Sigmoid colon (tissue), 7 donors: ENCODE data around the gene XAGE3. TPM values are rescaled to one million over a fixed set of nuclear protein-coding genes. Genes with fewer than 3 reads are reported as not detected.
"Not testable (repeated sequence)": the region's sequence is repeated elsewhere in the genome, so short reads cannot be mapped to it uniquely, and the experiment has no call there.

Source experiments
- DNase-seq: peaks from one replicate; pipeline ENCODE4 v3.0.0-alpha.2; 2019
- H3K27ac ChIP-seq, 4 donors: fragments of 200-600 bp; sonication (generic); one replicate each; pipeline ENCODE4 v1.5.1; 2016 to 2019; ENCODE audit warnings: mild to moderate bottlenecking in 1 of 4
- H3K27me3 ChIP-seq, 3 donors: fragments of 200-600 bp; sonication (generic); one replicate each; pipeline ENCODE4 v1.5.1; 2019; ENCODE audit warnings: mild to moderate bottlenecking in 1 of 3
- H3K36me3 ChIP-seq, 4 donors: fragments of 200-600 bp; sonication (generic); one replicate each; pipeline ENCODE4 v1.5.1; 2016 to 2019
- H3K4me1 ChIP-seq, 4 donors: fragments of 200-600 bp; sonication (generic); one replicate each; pipeline ENCODE4 v1.5.1; 2017 to 2019
- H3K4me3 ChIP-seq, 4 donors: fragments of 200-600 bp; sonication (generic); one replicate each; pipeline ENCODE4 v1.5.1; 2017 to 2019; ENCODE audit warnings: mild to moderate bottlenecking in 2 of 4, moderate library complexity in 1 of 4
- H3K9me3 ChIP-seq, 4 donors: fragments of 200-600 bp in 3 of 4; sonication (generic) in 3 of 4; one replicate each; pipeline versions ENCODE4 v1.5.1 to v1.6.1; 2013 to 2019
- EP300 ChIP-seq, 4 donors: sonication (generic); formaldehyde crosslinking; IDR thresholded peaks; one replicate each; pipeline ENCODE4 v1.6.1; 2017; ENCODE audit warnings: antibody characterized with exemption in 4 of 4
- POLR2A ChIP-seq, 2 donors: fragments of 450-650 bp; IDR thresholded peaks; one replicate each; pipeline ENCODE4 v1.6.1; 2016; ENCODE audit warnings: antibody characterized with exemption in 2 of 2, mild to moderate bottlenecking in 2 of 2, moderate library complexity in 2 of 2
- POLR2AphosphoS5 ChIP-seq, 4 donors: sonication (generic); formaldehyde crosslinking; IDR thresholded peaks; one replicate each; pipeline ENCODE4 v1.6.1; 2017; ENCODE audit warnings: antibody characterized with exemption in 4 of 4
- WGBS, 2 donors: extraction: QIAGEN DNeasy Blood & Tissue Kit; methylation state at CpG; one replicate each; pipeline ENCODE4 v1.1.7; 2013; 5-methylcytosine and 5-hydroxymethylcytosine counted together
- intact Hi-C: fragments of 100-400 bp; cut with DNase I; formaldehyde crosslinking; loops from one replicate; pipeline ENCODE4 v1.15.1; 2023
- polyA plus RNA-seq, 3 donors: library from polyadenylated mRNA; stranded (reverse); fragments of 200-250 nt; gene quantifications; one replicate each; pipeline ENCODE4 v1.2.3, GENCODE V29; 2013
- total RNA-seq, 4 donors: library from RNA; depleted of rRNA; stranded (reverse); fragments of >200 nt; gene quantifications; one replicate each; pipeline ENCODE4 v1.1.0, GENCODE V29; 2016
- TF ChIP-seq, protein P1 (sequence below), 4 experiments: fragments of 450-650 bp in 3 of 4; fragments of 200-600 bp in 1 of 4; IDR thresholded peaks; one replicate each; pipeline ENCODE4 v1.5.1; 2016 to 2019; ENCODE audit warnings: antibody characterized with exemption in 4 of 4, mild to moderate bottlenecking in 3 of 4, moderate library complexity in 2 of 4
- donor health status: healthy with polysubstance abuse.
- donor health status: Bipolar disorder and iron deficiency.
- donor health status: healthy.

XAGE3 gene
- total RNA-seq (not detected), polyA plus RNA-seq (not detected)

- WGBS, 2 donors: 94 to 96% methylated on average over 35 of the region's 35 CpGs
- Histone ChIP-seq H3K27me3 (no peaks in the 10 kb centered on the region), H3K4me3 (no peak within 1 kb of the TSS), H3K27ac (no peak within 1 kb of the TSS), H3K36me3 (no peaks in the 10 kb centered on the region), H3K4me1 (no peaks in the 10 kb centered on the region), H3K9me3 (no peaks in the 10 kb centered on the region)
- intact Hi-C loops: no loop called here
- TF ChIP-seq, protein P1, sequence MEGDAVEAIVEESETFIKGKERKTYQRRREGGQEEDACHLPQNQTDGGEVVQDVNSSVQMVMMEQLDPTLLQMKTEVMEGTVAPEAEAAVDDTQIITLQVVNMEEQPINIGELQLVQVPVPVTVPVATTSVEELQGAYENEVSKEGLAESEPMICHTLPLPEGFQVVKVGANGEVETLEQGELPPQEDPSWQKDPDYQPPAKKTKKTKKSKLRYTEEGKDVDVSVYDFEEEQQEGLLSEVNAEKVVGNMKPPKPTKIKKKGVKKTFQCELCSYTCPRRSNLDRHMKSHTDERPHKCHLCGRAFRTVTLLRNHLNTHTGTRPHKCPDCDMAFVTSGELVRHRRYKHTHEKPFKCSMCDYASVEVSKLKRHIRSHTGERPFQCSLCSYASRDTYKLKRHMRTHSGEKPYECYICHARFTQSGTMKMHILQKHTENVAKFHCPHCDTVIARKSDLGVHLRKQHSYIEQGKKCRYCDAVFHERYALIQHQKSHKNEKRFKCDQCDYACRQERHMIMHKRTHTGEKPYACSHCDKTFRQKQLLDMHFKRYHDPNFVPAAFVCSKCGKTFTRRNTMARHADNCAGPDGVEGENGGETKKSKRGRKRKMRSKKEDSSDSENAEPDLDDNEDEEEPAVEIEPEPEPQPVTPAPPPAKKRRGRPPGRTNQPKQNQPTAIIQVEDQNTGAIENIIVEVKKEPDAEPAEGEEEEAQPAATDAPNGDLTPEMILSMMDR (IDR thresholded peaks at IDR 0.05): no peak
- TF ChIP-seq POLR2AphosphoS5 (IDR thresholded peaks at IDR 0.05) (no peak), POLR2A (IDR thresholded peaks at IDR 0.05) (no peak), EP300 (IDR thresholded peaks at IDR 0.05) (no peak)
- DNase-seq: no peak
Observed at GRCh38 chrX:52867610-52868348, at the start of gene XAGE3. Gene XAGE3 (minus strand): TSS chrX:52868083. CDS start chrX:52867133, 950 bp downstream.

DNA sequence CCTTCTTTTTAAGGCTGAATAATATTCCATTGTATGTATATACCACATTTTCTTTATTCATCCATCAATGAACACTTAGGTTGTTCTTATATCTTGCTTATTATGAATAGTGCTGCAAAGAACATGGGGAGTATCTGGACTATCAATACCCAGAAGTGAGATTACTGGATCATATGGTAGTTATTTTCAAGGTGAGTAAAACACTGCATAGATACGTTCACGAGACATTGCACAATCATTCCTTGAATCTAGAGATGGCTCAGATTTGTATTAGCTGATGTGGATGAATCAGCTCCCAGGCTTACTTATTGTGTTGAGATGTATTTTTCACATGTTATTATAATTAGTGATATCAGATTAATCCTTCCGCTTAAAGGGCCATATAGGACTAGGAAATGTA, 46.8 kb upstream of the XAGE3 start:
- H3K4me1 ChIP-seq, intact Hi-C loops, DNase-seq, H3K36me3 ChIP-seq, H3K4me3 ChIP-seq, H3K27ac ChIP-seq, H3K9me3 ChIP-seq, H3K27me3 ChIP-seq: not testable (repeated sequence)
- no CpG with 5 or more reads among the region's 3 CpGs for WGBS, 2 donors

GRCh38 chrX:52913681-52914080, 45.8 kb upstream of the XAGE3 start:
- intact Hi-C loops, H3K9me3 ChIP-seq, H3K36me3 ChIP-seq, H3K4me1 ChIP-seq, H3K27ac ChIP-seq, H3K27me3 ChIP-seq, H3K4me3 ChIP-seq, DNase-seq: not testable (repeated sequence)
- WGBS, 2 donors: no CpG with 5 or more reads among the region's 9 CpGs

GRCh38 chrX:52909313-52909969, 41.6 kb upstream of the XAGE3 start:
- H3K27ac ChIP-seq, H3K4me3 ChIP-seq, intact Hi-C loops, H3K9me3 ChIP-seq, H3K36me3 ChIP-seq, H3K4me1 ChIP-seq, DNase-seq, H3K27me3 ChIP-seq: not testable (repeated sequence)
- no CpG with 5 or more reads among the region's 12 CpGs for WGBS, 2 donors

GRCh38 chrX:52907900-52908299, 40.0 kb upstream of the XAGE3 start:
- WGBS, 2 donors: no CpG with 5 or more reads among the region's 17 CpGs
- H3K36me3 ChIP-seq, H3K4me1 ChIP-seq, intact Hi-C loops, H3K27me3 ChIP-seq, H3K4me3 ChIP-seq, H3K9me3 ChIP-seq, H3K27ac ChIP-seq, DNase-seq: not testable (repeated sequence)

DNA sequence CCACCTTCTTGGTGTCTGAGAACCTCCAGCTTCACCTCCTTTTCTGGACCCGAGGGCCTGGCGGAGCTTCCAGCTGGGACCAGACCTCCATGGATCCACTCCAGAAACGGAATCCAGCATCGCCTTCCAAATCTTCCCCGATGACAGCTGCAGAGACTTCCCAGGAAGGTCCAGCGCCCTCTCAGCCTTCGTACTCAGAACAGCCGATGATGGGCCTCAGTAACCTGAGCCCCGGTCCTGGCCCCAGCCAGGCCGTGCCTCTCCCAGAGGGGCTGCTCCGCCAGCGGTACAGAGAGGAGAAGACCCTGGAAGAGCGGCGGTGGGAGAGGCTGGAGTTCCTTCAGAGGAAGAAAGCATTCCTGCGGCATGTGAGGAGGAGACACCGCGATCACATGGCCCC, 39.3 kb upstream of the XAGE3 start:
- H3K9me3 ChIP-seq, H3K4me1 ChIP-seq, H3K4me3 ChIP-seq, DNase-seq, H3K27me3 ChIP-seq, H3K27ac ChIP-seq, intact Hi-C loops, H3K36me3 ChIP-seq: not testable (repeated sequence)
- WGBS, 2 donors: no CpG with 5 or more reads among the region's 17 CpGs

- H3K27ac ChIP-seq, H3K4me1 ChIP-seq, H3K9me3 ChIP-seq, H3K27me3 ChIP-seq, intact Hi-C loops, H3K4me3 ChIP-seq, H3K36me3 ChIP-seq, DNase-seq: not testable (repeated sequence)
- no CpG with 5 or more reads among the region's 4 CpGs for WGBS, 2 donors
Observed at GRCh38 chrX:52906072-52906471, 38.2 kb upstream of the XAGE3 start.

GRCh38 chrX:52905531-52905930, 37.6 kb upstream of the XAGE3 start:
- H3K9me3 ChIP-seq, DNase-seq, H3K4me3 ChIP-seq, H3K4me1 ChIP-seq, H3K27me3 ChIP-seq, H3K27ac ChIP-seq, H3K36me3 ChIP-seq, intact Hi-C loops: not testable (repeated sequence)
- WGBS, 2 donors: no CpG with 5 or more reads among the region's 10 CpGs

- DNase-seq, intact Hi-C loops, H3K36me3 ChIP-seq, H3K9me3 ChIP-seq, H3K27me3 ChIP-seq, H3K4me3 ChIP-seq, H3K27ac ChIP-seq, H3K4me1 ChIP-seq: not testable (repeated sequence)
- no CpG with 5 or more reads among the region's 92 CpGs for WGBS, 2 donors
Observed at GRCh38 chrX:52896855-52897709, 29.2 kb upstream of the XAGE3 start, which contains the start of gene FAM156B. Gene FAM156B (plus strand): TSS chrX:52897330. CDS start chrX:52907226, 9,896 bp downstream.

GRCh38 chrX:52896438-52896837, 28.6 kb upstream of the XAGE3 start:
- H3K4me1 ChIP-seq, H3K36me3 ChIP-seq, H3K4me3 ChIP-seq, intact Hi-C loops, DNase-seq, H3K9me3 ChIP-seq, H3K27ac ChIP-seq, H3K27me3 ChIP-seq: not testable (repeated sequence)
- WGBS, 2 donors: no CpG with 5 or more reads among the region's 8 CpGs

GRCh38 chrX:52888090-52888489, 20.2 kb upstream of the XAGE3 start:
- H3K4me3 ChIP-seq, intact Hi-C loops, DNase-seq, H3K9me3 ChIP-seq, H3K27ac ChIP-seq, H3K27me3 ChIP-seq, H3K36me3 ChIP-seq, H3K4me1 ChIP-seq: not testable (repeated sequence)
- no CpG with 5 or more reads among the region's 9 CpGs for WGBS, 2 donors
